GM12878 (cell line): Measurements from ENCODE around the gene RACK1. TPM values are rescaled to one million over a fixed set of nuclear protein-coding genes. Genes with fewer than 3 reads are reported as not detected.

Experiments
- ATF7 ChIP-seq: fragments of 450-650 bp; IDR thresholded peaks from 2 replicates; pipeline ENCODE4 v1.6.1; 2016; ENCODE audit warnings: low read depth, mild to moderate bottlenecking
- BCL11A ChIP-seq: IDR thresholded peaks from 2 replicates; pipeline ENCODE4 v1.6.1; 2011; ENCODE audit warnings: low read depth, low read length
- BMI1 ChIP-seq: fragments of 450-650 bp; IDR thresholded peaks from 2 replicates; pipeline ENCODE4 v1.6.1; 2016; ENCODE audit warnings: mild to moderate bottlenecking, moderate library complexity, borderline replicate concordance
- BRCA1 ChIP-seq: IDR thresholded peaks from 2 replicates; pipeline ENCODE4 v1.6.1; 2011; ENCODE audit warnings: low read depth, low read length, improper control_type of control experiment
- FOS ChIP-seq: IDR thresholded peaks from 3 replicates; pipeline ENCODE4 v1.6.1; 2011; ENCODE audit warnings: borderline replicate concordance; ENCODE audit not compliant: insufficient read length; ENCODE audit errors: extremely low read depth
- GATAD2B ChIP-seq: fragments of 450-650 bp; conservative IDR thresholded peaks from 2 replicates; pipeline ENCODE4 v1.6.1; 2017; ENCODE audit warnings: low read depth, mild to moderate bottlenecking, moderate library complexity
- HCFC1 ChIP-seq: fragments of 150-350 bp; IDR thresholded peaks from 2 replicates; pipeline ENCODE4 v1.6.1; 2014; ENCODE audit warnings: low read length
- IRF4 ChIP-seq: IDR thresholded peaks from 2 replicates; pipeline ENCODE4 v1.6.1; 2011; ENCODE audit warnings: low read depth, low read length
- MEF2A ChIP-seq: IDR thresholded peaks from 2 replicates; pipeline ENCODE4 v1.6.1; 2011; ENCODE audit warnings: low read depth, mild to moderate bottlenecking, low read length, moderate library complexity; ENCODE audit not compliant: insufficient read depth
- NBN ChIP-seq: fragments of 450-650 bp; IDR thresholded peaks from 2 replicates; pipeline ENCODE4 v1.6.1; 2016
- RAD21 ChIP-seq: IDR thresholded peaks from 2 replicates; pipeline ENCODE4 v1.6.1; 2011; ENCODE audit warnings: mild to moderate bottlenecking, low read depth, low read length, moderate library complexity; ENCODE audit not compliant: insufficient read depth
- RCOR1 ChIP-seq: conservative IDR thresholded peaks from 2 replicates; pipeline ENCODE4 v1.6.1; 2012; ENCODE audit warnings: low read depth, low read length, improper control_type of control experiment
- RFX5 ChIP-seq: IDR thresholded peaks from 2 replicates; pipeline ENCODE4 v1.6.1; 2011; ENCODE audit warnings: low read depth, low read length, improper control_type of control experiment
- RUNX3 ChIP-seq: IDR thresholded peaks from 2 replicates; pipeline ENCODE4 v1.6.1; 2012; ENCODE audit warnings: low read length, inconsistent platforms
- SMARCA5 ChIP-seq: fragments of 450-650 bp; IDR thresholded peaks from 2 replicates; pipeline ENCODE4 v1.6.1; 2017; ENCODE audit warnings: mild to moderate bottlenecking
- SMC3 ChIP-seq: IDR thresholded peaks from 2 replicates; pipeline ENCODE4 v1.6.1; 2011; ENCODE audit warnings: low read length, improper control_type of control experiment, borderline replicate concordance
- TARDBP ChIP-seq: IDR thresholded peaks from 2 replicates; pipeline ENCODE4 v1.6.1; 2016; ENCODE audit warnings: borderline replicate concordance
- TBL1XR1 ChIP-seq: IDR thresholded peaks from 2 replicates; pipeline ENCODE4 v1.6.1; 2012; ENCODE audit warnings: low read depth, low read length, improper control_type of control experiment
- ZNF24 ChIP-seq: fragments of 450-650 bp; IDR thresholded peaks from 2 replicates; pipeline ENCODE4 v1.6.1; 2017; ENCODE audit warnings: antibody characterized with exemption, mild to moderate bottlenecking
- polyA plus RNA-seq, 11 experiments: library from polyadenylated mRNA; depleted of rRNA in 4 of 11; unstranded in 6 of 11; stranded (reverse) in 5 of 11; fragments of >200 nt; fragmentation: Nextera tagmentation in 4 of 11; fragmentation: Illumina TruSeq in 1 of 11; extraction: Ambion mirVana in 4 of 11; extraction: Trizol in 1 of 11; gene quantifications; 1 replicate in 1 of 11; 2 replicates in 10 of 11; pipeline versions ENCODE4 v1.2.1 to v1.2.3, GENCODE V29; 2011 to 2016; ENCODE audit warnings: inconsistent platforms in 2 of 11, missing spikeins in 2 of 11, low read depth in 1 of 11
- total RNA-seq, 4 experiments: library from RNA; depleted of rRNA in 3 of 4; stranded (reverse); fragments of >200 nt in 3 of 4; fragmentation: Illumina TruSeq in 1 of 4; extraction: Trizol in 1 of 4; gene quantifications; 2 replicates each; pipeline versions ENCODE4 v1.2.1 to v1.2.3, GENCODE V29; 2013 to 2021
- TF ChIP-seq, protein P1 (sequence below): fragments of 450-650 bp; IDR thresholded peaks from 2 replicates; pipeline ENCODE4 v1.6.1; 2017; ENCODE audit warnings: mild to moderate bottlenecking, moderate library complexity
- TF ChIP-seq, protein P2 (sequence below): IDR thresholded peaks from 2 replicates; pipeline ENCODE4 v1.6.1; 2011; ENCODE audit warnings: low read depth, mild to moderate bottlenecking, low read length, moderate library complexity, borderline replicate concordance; ENCODE audit errors: extremely low read depth
- TF ChIP-seq, protein P3 (sequence below): fragments of 450-650 bp; IDR thresholded peaks from 2 replicates; pipeline ENCODE4 v1.6.1; 2016; ENCODE audit warnings: mild to moderate bottlenecking
- TF ChIP-seq, protein P4 (sequence below): IDR thresholded peaks from 2 replicates; pipeline ENCODE4 v1.6.1; 2012; ENCODE audit warnings: low read depth, low read length, improper control_type of control experiment
- TF ChIP-seq, protein P5 (sequence below): IDR thresholded peaks from 2 replicates; pipeline ENCODE4 v1.6.1; 2012; ENCODE audit warnings: low read depth, low read length, improper control_type of control experiment

Gene RACK1
- total and polyA plus RNA-seq, 10 of the 15 experiments (the other 5 are each of a cell fraction or from before 2014, with no cell fraction given), result 1,365 to 6,584 (median 4,167) TPM

DNA sequence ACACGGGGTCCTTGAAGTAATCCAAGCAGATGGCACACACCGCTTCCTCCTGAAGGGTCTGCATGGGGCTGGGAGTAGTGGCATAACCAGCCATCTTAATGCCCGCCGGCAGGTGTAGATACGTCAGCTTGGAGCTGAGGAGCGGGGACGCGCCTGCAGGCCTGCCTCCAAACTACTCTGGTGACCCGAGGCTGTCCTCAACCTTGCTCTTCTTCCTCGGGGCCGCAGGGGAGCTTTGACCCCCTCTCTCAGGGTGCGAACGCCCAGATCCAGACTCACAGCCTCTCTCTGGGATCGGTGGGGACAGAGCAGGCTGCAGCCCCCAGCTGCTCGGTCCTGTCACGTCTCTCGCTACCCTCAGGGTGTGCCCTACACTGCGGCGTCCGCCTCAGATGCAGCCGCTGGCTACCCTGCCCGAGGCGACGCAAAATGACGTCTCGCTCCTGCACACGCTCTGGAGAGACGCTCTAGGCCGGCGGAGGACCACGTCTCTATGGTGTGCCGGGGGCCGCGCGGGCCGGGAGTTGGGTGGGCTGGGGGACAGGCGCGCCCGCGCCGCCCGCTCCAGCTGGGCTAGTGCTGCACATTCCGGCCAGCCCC, 17.1 kb upstream of the RACK1 start, which contains the start of gene TRIM52 (continued):
- TF ChIP-seq, protein P1, sequence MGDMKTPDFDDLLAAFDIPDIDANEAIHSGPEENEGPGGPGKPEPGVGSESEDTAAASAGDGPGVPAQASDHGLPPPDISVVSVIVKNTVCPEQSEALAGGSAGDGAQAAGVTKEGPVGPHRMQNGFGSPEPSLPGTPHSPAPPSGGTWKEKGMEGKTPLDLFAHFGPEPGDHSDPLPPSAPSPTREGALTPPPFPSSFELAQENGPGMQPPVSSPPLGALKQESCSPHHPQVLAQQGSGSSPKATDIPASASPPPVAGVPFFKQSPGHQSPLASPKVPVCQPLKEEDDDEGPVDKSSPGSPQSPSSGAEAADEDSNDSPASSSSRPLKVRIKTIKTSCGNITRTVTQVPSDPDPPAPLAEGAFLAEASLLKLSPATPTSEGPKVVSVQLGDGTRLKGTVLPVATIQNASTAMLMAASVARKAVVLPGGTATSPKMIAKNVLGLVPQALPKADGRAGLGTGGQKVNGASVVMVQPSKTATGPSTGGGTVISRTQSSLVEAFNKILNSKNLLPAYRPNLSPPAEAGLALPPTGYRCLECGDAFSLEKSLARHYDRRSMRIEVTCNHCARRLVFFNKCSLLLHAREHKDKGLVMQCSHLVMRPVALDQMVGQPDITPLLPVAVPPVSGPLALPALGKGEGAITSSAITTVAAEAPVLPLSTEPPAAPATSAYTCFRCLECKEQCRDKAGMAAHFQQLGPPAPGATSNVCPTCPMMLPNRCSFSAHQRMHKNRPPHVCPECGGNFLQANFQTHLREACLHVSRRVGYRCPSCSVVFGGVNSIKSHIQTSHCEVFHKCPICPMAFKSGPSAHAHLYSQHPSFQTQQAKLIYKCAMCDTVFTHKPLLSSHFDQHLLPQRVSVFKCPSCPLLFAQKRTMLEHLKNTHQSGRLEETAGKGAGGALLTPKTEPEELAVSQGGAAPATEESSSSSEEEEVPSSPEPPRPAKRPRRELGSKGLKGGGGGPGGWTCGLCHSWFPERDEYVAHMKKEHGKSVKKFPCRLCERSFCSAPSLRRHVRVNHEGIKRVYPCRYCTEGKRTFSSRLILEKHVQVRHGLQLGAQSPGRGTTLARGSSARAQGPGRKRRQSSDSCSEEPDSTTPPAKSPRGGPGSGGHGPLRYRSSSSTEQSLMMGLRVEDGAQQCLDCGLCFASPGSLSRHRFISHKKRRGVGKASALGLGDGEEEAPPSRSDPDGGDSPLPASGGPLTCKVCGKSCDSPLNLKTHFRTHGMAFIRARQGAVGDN, result peak; percentile 60
- TF ChIP-seq ZNF24 (0 out of 2 replicates have a peak, but pooled peaks have one; percentile 37), RUNX3 (peak; percentile 30), TBL1XR1 (0 out of 2 replicates have a peak, but pooled peaks have one; percentile 45), HCFC1 (peak; percentile 80), TARDBP (peak; percentile 85; the same call in 1 of the 2 replicates), FOS (no peak), SMC3 (no peak), SMARCA5 (0 out of 2 replicates have a peak, but pooled peaks have one; percentile 53), BRCA1 (no peak), BCL11A (peak; percentile 7; the same call in 1 of the 2 replicates), RAD21 (no peak), BMI1 (no peak), RCOR1 (no peak), MEF2A (no peak), IRF4 (no peak), ATF7 (peak; percentile 78), RFX5 (no peak), NBN (peak; percentile 82; the same call in 1 of the 2 replicates), GATAD2B (peak; percentile 51; the same call in 1 of the 2 replicates)
- TF ChIP-seq, protein P2, sequence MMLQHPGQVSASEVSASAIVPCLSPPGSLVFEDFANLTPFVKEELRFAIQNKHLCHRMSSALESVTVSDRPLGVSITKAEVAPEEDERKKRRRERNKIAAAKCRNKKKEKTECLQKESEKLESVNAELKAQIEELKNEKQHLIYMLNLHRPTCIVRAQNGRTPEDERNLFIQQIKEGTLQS, result peak; percentile 33; the same call in 1 of the 2 replicates
- TF ChIP-seq, protein P3, sequence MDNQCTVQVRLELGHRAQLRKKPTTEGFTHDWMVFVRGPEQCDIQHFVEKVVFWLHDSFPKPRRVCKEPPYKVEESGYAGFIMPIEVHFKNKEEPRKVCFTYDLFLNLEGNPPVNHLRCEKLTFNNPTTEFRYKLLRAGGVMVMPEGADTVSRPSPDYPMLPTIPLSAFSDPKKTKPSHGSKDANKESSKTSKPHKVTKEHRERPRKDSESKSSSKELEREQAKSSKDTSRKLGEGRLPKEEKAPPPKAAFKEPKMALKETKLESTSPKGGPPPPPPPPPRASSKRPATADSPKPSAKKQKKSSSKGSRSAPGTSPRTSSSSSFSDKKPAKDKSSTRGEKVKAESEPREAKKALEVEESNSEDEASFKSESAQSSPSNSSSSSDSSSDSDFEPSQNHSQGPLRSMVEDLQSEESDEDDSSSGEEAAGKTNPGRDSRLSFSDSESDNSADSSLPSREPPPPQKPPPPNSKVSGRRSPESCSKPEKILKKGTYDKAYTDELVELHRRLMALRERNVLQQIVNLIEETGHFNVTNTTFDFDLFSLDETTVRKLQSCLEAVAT, result peak; percentile 66; the same call in 1 of the 2 replicates
- TF ChIP-seq, protein P4, sequence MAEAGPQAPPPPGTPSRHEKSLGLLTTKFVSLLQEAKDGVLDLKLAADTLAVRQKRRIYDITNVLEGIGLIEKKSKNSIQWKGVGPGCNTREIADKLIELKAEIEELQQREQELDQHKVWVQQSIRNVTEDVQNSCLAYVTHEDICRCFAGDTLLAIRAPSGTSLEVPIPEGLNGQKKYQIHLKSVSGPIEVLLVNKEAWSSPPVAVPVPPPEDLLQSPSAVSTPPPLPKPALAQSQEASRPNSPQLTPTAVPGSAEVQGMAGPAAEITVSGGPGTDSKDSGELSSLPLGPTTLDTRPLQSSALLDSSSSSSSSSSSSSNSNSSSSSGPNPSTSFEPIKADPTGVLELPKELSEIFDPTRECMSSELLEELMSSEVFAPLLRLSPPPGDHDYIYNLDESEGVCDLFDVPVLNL, result peak; percentile 34; the same call in 1 of the 2 replicates
- TF ChIP-seq, protein P5, sequence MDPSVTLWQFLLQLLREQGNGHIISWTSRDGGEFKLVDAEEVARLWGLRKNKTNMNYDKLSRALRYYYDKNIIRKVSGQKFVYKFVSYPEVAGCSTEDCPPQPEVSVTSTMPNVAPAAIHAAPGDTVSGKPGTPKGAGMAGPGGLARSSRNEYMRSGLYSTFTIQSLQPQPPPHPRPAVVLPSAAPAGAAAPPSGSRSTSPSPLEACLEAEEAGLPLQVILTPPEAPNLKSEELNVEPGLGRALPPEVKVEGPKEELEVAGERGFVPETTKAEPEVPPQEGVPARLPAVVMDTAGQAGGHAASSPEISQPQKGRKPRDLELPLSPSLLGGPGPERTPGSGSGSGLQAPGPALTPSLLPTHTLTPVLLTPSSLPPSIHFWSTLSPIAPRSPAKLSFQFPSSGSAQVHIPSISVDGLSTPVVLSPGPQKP, result 0 out of 2 replicates have a peak, but pooled peaks have one; percentile 28
